Ovary (tissue), 9 donors: ENCODE measurements around the gene NRXN3. TPM values are rescaled to one million over a fixed set of nuclear protein-coding genes. Genes with fewer than 3 reads are reported as not detected.

Experiments
- DNase-seq, 5 donors: peaks; one replicate each; pipeline ENCODE4 v3.0.0-alpha.2; 2019 to 2020
- H3K27ac ChIP-seq, 2 donors: fragments of 200-600 bp; one replicate each; pipeline versions ENCODE4 v1.5.1 to v1.8.0; 2019 to 2022
- H3K27me3 ChIP-seq: fragments of 200-600 bp; one replicate; pipeline ENCODE4 v1.8.0; 2022
- H3K36me3 ChIP-seq: fragments of 200-600 bp; sonication (generic); one replicate; pipeline ENCODE4 v1.5.1; 2019
- H3K4me1 ChIP-seq: one replicate; pipeline ENCODE4 v1.8.1; 2013; ENCODE audit warnings: mild to moderate bottlenecking, moderate library complexity; ENCODE audit not compliant: insufficient read depth
- H3K4me3 ChIP-seq: fragments of 200-600 bp; sonication (generic); one replicate; pipeline ENCODE4 v1.5.1; 2017
- H3K9me3 ChIP-seq, 2 donors: fragments of 200-600 bp in 1 of 2; sonication (generic) in 1 of 2; one replicate each; pipeline versions ENCODE4 v1.5.1 to v1.8.1; 2013 to 2019; ENCODE audit warnings: mild to moderate bottlenecking in 1 of 2, moderate library complexity in 1 of 2
- CTCF ChIP-seq, 3 donors: fragments of 450-650 bp in 2 of 3; fragments of 200-600 bp in 1 of 3; IDR thresholded peaks; one replicate each; pipeline versions ENCODE4 v1.5.1 to v1.8.0; 2016 to 2022; ENCODE audit warnings: antibody characterized with exemption in 3 of 3, mild to moderate bottlenecking in 1 of 3
- EP300 ChIP-seq: sonication (generic); formaldehyde crosslinking; IDR thresholded peaks from one replicate; pipeline ENCODE4 v1.6.1; 2017; ENCODE audit warnings: antibody characterized with exemption
- POLR2A ChIP-seq: fragments of 450-650 bp; IDR thresholded peaks from one replicate; pipeline ENCODE4 v1.6.1; 2017; ENCODE audit warnings: antibody characterized with exemption, mild to moderate bottlenecking, moderate library complexity
- WGBS, 3 donors: extraction: QIAGEN DNeasy Blood & Tissue Kit in 1 of 3; methylation state at CpG; one replicate each; pipeline versions ENCODE4 v1.1.5 to v1.1.7; 2013 to 2017; 5-methylcytosine and 5-hydroxymethylcytosine counted together
- intact Hi-C, 4 donors: fragments of 100-400 bp; cut with DNase I; formaldehyde crosslinking; loops; one replicate each; pipeline versions ENCODE4 v1.11.0 to v1.15.1; 2022 to 2023
- polyA plus RNA-seq, 2 donors: library from polyadenylated mRNA; stranded (reverse); fragments of 200-250 nt in 1 of 2; fragments of 350-450 nt in 1 of 2; fragmentation: Illumina TruSeq in 1 of 2; extraction: RNeasy Lipid Tissue Mini Kit (QIAGEN cat#74804) in 1 of 2; gene quantifications; one replicate each; pipeline ENCODE4 v1.2.3, GENCODE V29; 2013 to 2014
- total RNA-seq, 7 donors: library from RNA; depleted of rRNA in 2 of 7; stranded (reverse); fragments of >200 nt in 2 of 7; fragmentation: NEBNext Ultra II Directional in 3 of 7; extraction: Animal tissue kit (Norgen Biotek cat#: 25700) in 3 of 7; gene quantifications; one replicate each; pipeline versions ENCODE4 v1.1.0 to v1.2.4, GENCODE V29; 2016 to 2023
- donor health status: DM: no; HTN: no; CAD: no; lungs with moderate emphysema.
- donor health status: DM: no; HTN: no; CAD: no.
- donor health status: Bipolar disorder and iron deficiency.
- donor health status: DM: yes; HTN: yes; CAD: no.
- donor health status: DM: no; HTN: no; CAD: no.
- donor health status: DM: yes; HTN: yes; CAD: no.

Gene NRXN3
- total and polyA plus RNA-seq, 9 donors, result 0.28 to 6.2 (median 0.82) TPM

DNA sequence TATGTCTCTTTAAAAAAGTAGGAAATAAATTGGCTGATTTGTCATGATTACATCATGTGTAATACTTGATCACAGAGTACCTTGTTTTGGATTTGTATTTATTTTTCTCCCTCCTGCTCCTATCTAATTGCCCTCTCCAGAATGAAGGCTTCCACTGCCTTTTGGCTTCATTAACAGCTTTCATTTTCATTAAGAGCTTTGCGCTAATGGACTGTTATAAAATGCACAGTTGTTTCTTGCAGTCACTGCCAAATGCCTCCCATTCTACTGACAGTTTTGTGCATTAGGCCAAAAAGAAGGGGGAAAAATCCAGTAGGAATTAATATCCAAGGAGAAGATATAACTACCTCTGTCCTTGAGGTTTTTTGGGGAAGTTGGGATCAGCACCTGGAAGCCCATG is 159.2 kb downstream of the NRXN3 start:
- intact Hi-C loops, result no loop called here
- no peak for TF ChIP-seq POLR2A
- TF ChIP-seq EP300, result no peak
- no peak for TF ChIP-seq CTCF (IDR thresholded peaks at IDR 0.05)
- Histone ChIP-seq H3K4me1 (no peaks in the 10 kb centered on the region), H3K27me3 (no peaks in the 10 kb centered on the region), H3K9me3 (no peaks in the 10 kb centered on the region), H3K27ac (no peak overlapping the region), H3K36me3 (no peaks in the 10 kb centered on the region), H3K4me3 (no peak overlapping the region)
- 13 to 51% (median 15%) methylated on average over 1 of the region's 1 CpG for WGBS, 3 donors
- no peak for DNase-seq

DNA sequence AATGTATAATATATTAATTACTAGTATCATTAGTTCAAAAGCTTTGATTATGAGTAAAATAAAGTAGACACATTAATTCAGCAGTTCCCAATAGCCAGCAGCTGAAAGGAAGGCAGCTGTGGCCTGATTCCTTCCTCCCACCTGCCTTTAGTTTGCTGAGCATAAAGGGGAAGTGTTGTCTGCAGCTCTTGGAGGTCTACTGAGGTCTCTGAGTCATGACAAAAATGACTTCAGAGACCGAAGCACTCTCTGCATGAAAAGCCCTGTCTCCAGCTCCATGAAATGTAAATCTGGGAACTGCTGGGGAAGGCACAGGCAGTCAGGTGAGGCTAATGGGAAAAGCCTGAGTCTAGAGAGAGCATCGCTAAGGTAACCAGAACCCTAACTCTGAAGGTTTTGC is 165.4 kb downstream of the NRXN3 start:
- no peak for TF ChIP-seq POLR2A
- no peak for TF ChIP-seq CTCF (IDR thresholded peaks at IDR 0.05)
- no peak for TF ChIP-seq EP300
- H3K27me3 ChIP-seq, result no peaks in the 10 kb centered on the region
- H3K9me3 ChIP-seq, result no peaks in the 10 kb centered on the region
- intact Hi-C loops, result no loop called here
- H3K4me3 ChIP-seq, result no peak overlapping the region
- H3K36me3 ChIP-seq, result no peaks in the 10 kb centered on the region
- no peak for DNase-seq
- H3K27ac ChIP-seq, result no peak overlapping the region
- H3K4me1 ChIP-seq, result no peaks in the 10 kb centered on the region
- WGBS, 3 donors, result 75 to 83% (median 79%) methylated on average over 2 of the region's 2 CpGs

DNA sequence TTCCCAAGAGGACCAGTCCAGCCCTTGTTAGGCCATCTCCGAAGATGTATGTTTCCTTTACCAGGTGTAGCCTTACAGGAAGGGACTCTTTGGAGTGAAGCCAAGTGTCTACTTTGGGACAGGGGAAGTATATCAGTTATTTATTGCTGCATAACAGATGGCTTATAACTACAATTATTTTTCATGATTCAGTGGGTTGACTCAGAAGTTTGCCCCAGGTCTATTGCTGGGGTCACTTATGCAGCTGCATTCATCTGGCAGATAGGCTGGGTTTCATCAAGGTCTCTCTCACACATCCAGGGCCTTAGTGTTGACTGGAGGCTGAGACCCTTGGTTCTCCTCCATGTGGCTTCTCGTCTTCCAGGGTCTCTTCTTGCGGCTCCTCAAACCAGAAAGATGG is 170.1 kb downstream of the NRXN3 start:
- DNase-seq, result no peak
- TF ChIP-seq POLR2A (no peak), CTCF (IDR thresholded peaks at IDR 0.05) (no peak), EP300 (no peak)
- 17 to 32% (median 22%) methylated on average over 3 of the region's 3 CpGs for WGBS, 3 donors

DNA sequence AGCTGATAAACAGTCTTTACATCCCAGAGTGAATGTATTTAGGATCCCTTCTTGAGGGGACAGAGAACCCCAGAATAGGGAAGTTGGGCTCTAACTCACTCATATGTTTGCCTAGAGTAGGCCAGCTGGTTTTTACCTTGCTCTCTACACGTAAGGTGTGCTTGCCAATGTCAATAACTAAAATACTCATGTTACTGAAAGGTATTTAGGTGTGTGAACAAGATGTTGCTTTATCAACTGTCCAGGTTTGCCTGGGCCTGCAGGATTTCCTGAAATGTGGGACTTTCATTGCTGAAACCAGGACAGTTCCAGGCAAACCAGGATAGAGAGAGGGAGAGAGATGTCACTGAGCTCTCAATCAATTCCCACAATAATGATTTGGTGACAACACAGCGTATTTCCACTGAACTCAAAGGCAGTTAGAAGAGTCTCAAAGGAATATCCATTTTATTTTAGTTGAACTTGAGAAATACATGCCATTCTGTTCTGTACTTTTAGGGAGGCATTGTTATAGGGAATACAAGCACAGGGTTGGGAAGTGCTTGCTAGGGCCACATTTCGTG is 171.7 kb downstream of the NRXN3 start:
- Histone ChIP-seq H3K4me3 (no peak overlapping the region), H3K27ac (no peak overlapping the region), H3K4me1 (no peaks in the 10 kb centered on the region), H3K36me3 (no peaks in the 10 kb centered on the region), H3K27me3 (no peaks in the 10 kb centered on the region), H3K9me3 (no peaks in the 10 kb centered on the region)
- no peak for TF ChIP-seq POLR2A
- TF ChIP-seq EP300, result no peak
- no peak for TF ChIP-seq CTCF (IDR thresholded peaks at IDR 0.05)
- WGBS, 3 donors, result 72 to 85% (median 80%) methylated on average over 3 of the region's 3 CpGs
- no peak for DNase-seq
- intact Hi-C loops, result no loop called here

More for the DNA sequence above, 170.1 kb downstream of the NRXN3 start:
- H3K27me3 ChIP-seq, result no peaks in the 10 kb centered on the region
- H3K9me3 ChIP-seq, result no peaks in the 10 kb centered on the region
- H3K4me3 ChIP-seq, result no peak overlapping the region
- intact Hi-C loops, result no loop called here
- no peak overlapping the region for H3K27ac ChIP-seq
- H3K36me3 ChIP-seq, result no peaks in the 10 kb centered on the region
- no peaks in the 10 kb centered on the region for H3K4me1 ChIP-seq
